ENCODE results near the gene SPAG8. TPM values are rescaled to one million over a fixed set of nuclear protein-coding genes. Genes with fewer than 3 reads are reported as not detected.
A peak's percentile ranks its signal among the peaks of the same experiment; 100 is the strongest.

SPAG8 gene
- total and polyA plus RNA-seq, 2 donors (not counting 1 experiment from before 2014, with no cell fraction given) = 2.0 to 5.4 TPM

DNA sequence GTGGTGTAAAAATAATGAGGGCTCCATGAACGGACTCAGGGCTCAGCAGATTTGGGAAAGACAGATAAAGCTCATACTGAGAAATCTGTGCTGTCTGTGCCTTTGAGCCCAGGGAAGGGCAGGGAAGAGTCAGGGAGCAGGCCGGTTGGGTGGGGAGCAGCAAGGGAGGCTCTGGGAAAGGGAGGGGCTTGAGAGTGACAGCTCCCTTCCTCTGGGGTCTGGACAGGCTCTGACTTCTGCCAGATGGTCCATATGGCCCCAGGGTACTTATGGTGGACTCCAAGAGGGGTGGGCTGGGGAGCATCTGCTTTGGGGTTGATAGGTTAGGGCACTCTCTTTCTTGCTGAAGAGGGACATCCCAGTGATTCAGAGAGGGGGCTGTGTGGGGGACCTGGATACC, 18.6 kb downstream of the SPAG8 start:
- H3K4me3 Mint-ChIP-seq = no peak overlapping the region
- no peaks in the 10 kb centered on the region for H3K9me3 Mint-ChIP-seq (ENCODE audit: insufficient read depth)
- peaks cover 9% of the 10 kb centered on the region for H3K4me1 Mint-ChIP-seq
- Histone ChIP-seq H3K4me3 (ENCODE audit: control extremely low read depth in 1 of 5, extremely low read depth in 1 of 5, insufficient read depth in 1 of 5, low read depth in 2 of 5, low read length in 4 of 5) (no peak overlapping the region), H3K36me3 (replicated peaks in 1 of 2; ENCODE audit: control extremely low read depth in 1 of 2, control insufficient read depth in 1 of 2, extremely low read depth in 1 of 2, insufficient read depth in 2 of 2, low read length in 1 of 2) (no peaks in the 10 kb centered on the region), H3K9ac (ENCODE audit: low read length) (no peak overlapping the region), H3K27me3 (replicated peaks in 1 of 4; ENCODE audit: control extremely low read depth in 1 of 4, control insufficient read depth in 3 of 4, insufficient read depth in 4 of 4, low read length in 3 of 4) (peaks cover 0 to 6% (median 3%) of the 10 kb centered on the region in 4 experiments), H3K27ac (ENCODE audit: low read length in 2 of 2) (no peak overlapping the region), H3K4me2 (replicated peaks; ENCODE audit: low read depth, low read length, poor library complexity, severe bottlenecking) (no peak overlapping the region), H3K79me2 (ENCODE audit: control insufficient read depth, insufficient read depth, low read length) (peaks cover 5% of the 10 kb centered on the region), H4K20me1 (ENCODE audit: control insufficient read depth, insufficient read depth, low read length, poor library complexity, severe bottlenecking) (peaks cover 9% of the 10 kb centered on the region), H2AFZ (ENCODE audit: insufficient read depth, low read depth, low read length, poor library complexity, severe bottlenecking) (no peak overlapping the region), H3K4me1 (ENCODE audit: control insufficient read depth in 2 of 2, insufficient read depth in 2 of 2, low read length in 2 of 2) (peaks cover 5% of the 10 kb centered on the region in 2 donors), H3K9me3 (ENCODE audit: control extremely low read depth in 1 of 3, control insufficient read depth in 2 of 3, insufficient read depth in 1 of 3, low read length in 2 of 3) (no peaks in the 10 kb centered on the region)
- POLR2A ChIA-PET = no interaction called here
- no peak overlapping the region for H3K27ac Mint-ChIP-seq
- DNase-seq (no peak), ATAC-seq (ENCODE audit: low read depth) (no peak)
- TF ChIP-seq, protein P1, sequence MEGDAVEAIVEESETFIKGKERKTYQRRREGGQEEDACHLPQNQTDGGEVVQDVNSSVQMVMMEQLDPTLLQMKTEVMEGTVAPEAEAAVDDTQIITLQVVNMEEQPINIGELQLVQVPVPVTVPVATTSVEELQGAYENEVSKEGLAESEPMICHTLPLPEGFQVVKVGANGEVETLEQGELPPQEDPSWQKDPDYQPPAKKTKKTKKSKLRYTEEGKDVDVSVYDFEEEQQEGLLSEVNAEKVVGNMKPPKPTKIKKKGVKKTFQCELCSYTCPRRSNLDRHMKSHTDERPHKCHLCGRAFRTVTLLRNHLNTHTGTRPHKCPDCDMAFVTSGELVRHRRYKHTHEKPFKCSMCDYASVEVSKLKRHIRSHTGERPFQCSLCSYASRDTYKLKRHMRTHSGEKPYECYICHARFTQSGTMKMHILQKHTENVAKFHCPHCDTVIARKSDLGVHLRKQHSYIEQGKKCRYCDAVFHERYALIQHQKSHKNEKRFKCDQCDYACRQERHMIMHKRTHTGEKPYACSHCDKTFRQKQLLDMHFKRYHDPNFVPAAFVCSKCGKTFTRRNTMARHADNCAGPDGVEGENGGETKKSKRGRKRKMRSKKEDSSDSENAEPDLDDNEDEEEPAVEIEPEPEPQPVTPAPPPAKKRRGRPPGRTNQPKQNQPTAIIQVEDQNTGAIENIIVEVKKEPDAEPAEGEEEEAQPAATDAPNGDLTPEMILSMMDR (IDR thresholded peaks at IDR 0.05) = no peak
- TF ChIP-seq EZH2 (IDR thresholded peaks at IDR 0.05; ENCODE audit: borderline replicate concordance, insufficient read depth, low read depth, low read length, poor library complexity, severe bottlenecking) = no peak
- H3K27me3 Mint-ChIP-seq = peaks cover 4% of the 10 kb centered on the region
- intact Hi-C loops (cut with micrococcal nuclease) = no loop called here
- WGBS (ENCODE audit: insufficient coverage) = 100% methylated on average over 2 of the region's 2 CpGs
- CTCF ChIA-PET = interaction anchor here (0.6 to 2.6 kb wide), 4 partner anchors 32 to 152 kb away, joined by 3 to 24 read pairs (median 12); no protein-coding TSS in a partner anchor

DNA sequence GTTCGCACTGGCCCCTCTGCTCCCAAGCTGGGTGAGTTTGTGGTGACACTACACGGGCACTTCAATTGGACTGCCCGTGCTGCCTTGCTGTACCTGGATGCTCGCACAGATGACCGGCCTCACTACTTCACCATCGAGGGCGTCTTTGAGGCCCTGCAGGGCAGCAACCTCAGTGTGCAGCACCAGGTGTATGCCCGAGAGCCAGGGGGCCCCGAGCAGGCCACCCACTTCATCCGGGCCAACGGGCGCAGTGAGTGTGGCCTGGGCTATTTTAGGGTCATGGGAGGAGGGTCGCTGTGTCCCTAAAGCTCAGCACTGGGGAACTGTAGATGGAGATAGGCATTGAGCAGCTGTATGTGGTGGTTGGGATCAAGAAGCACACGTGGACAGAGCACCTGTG, 19.2 kb downstream of the SPAG8 start:
- 97% methylated on average over 14 of the region's 14 CpGs for WGBS (ENCODE audit: insufficient coverage)
- Histone ChIP-seq H3K9me3 (ENCODE audit: control extremely low read depth in 1 of 3, control insufficient read depth in 2 of 3, insufficient read depth in 1 of 3, low read length in 2 of 3) (no peaks in the 10 kb centered on the region), H3K4me1 (ENCODE audit: control insufficient read depth in 2 of 2, insufficient read depth in 2 of 2, low read length in 2 of 2) (peaks cover 5% of the 10 kb centered on the region in 2 donors), H4K20me1 (ENCODE audit: control insufficient read depth, insufficient read depth, low read length, poor library complexity, severe bottlenecking) (peaks cover 9% of the 10 kb centered on the region), H3K79me2 (ENCODE audit: control insufficient read depth, insufficient read depth, low read length) (peaks cover 5% of the 10 kb centered on the region), H3K4me3 (ENCODE audit: control extremely low read depth in 1 of 5, extremely low read depth in 1 of 5, insufficient read depth in 1 of 5, low read depth in 2 of 5, low read length in 4 of 5) (no peak overlapping the region), H3K9ac (ENCODE audit: low read length) (no peak overlapping the region), H2AFZ (ENCODE audit: insufficient read depth, low read depth, low read length, poor library complexity, severe bottlenecking) (no peak overlapping the region), H3K27me3 (replicated peaks in 1 of 4; ENCODE audit: control extremely low read depth in 1 of 4, control insufficient read depth in 3 of 4, insufficient read depth in 4 of 4, low read length in 3 of 4) (peaks cover 0 to 6% (median 3%) of the 10 kb centered on the region in 4 experiments), H3K4me2 (replicated peaks; ENCODE audit: low read depth, low read length, poor library complexity, severe bottlenecking) (no peak overlapping the region), H3K36me3 (replicated peaks in 1 of 2; ENCODE audit: control extremely low read depth in 1 of 2, control insufficient read depth in 1 of 2, extremely low read depth in 1 of 2, insufficient read depth in 2 of 2, low read length in 1 of 2) (no peaks in the 10 kb centered on the region), H3K27ac (ENCODE audit: low read length in 2 of 2) (no peak overlapping the region)
- H3K4me3 Mint-ChIP-seq = peak overlapping the region; percentile 29
- ChIA-PET POLR2A (no interaction called here), CTCF (interaction anchor here (0.6 to 2.6 kb wide), 6 partner anchors 17 to 152 kb away, joined by 3 to 24 read pairs (median 6); partner anchors contain the start of gene SPAG8)
- peaks cover 9% of the 10 kb centered on the region for H3K4me1 Mint-ChIP-seq
- no peak for DNase-seq
- no peaks in the 10 kb centered on the region for H3K9me3 Mint-ChIP-seq (ENCODE audit: insufficient read depth)
- intact Hi-C loops (cut with micrococcal nuclease) = no loop called here
- H3K27me3 Mint-ChIP-seq = peaks cover 4% of the 10 kb centered on the region
- no peak overlapping the region for H3K27ac Mint-ChIP-seq
- ATAC-seq (ENCODE audit: low read depth) = no peak
- TF ChIP-seq, protein P1 (IDR thresholded peaks at IDR 0.05) = no peak
- TF ChIP-seq EZH2 (IDR thresholded peaks at IDR 0.05; ENCODE audit: borderline replicate concordance, insufficient read depth, low read depth, low read length, poor library complexity, severe bottlenecking) = no peak

Measured in B cell (primary cell).